HCEC 1CT (cell line): ENCODE data around the gene METRN.
A peak's percentile ranks its signal among the peaks of the same experiment; 100 is the strongest.

Experiments used
- DNase-seq: peaks from one replicate; pipeline ENCODE4 v3.0.0-alpha.2; 2017

Gene METRN

GRCh38 chr16:693364-693763, 21.6 kb upstream of the METRN start:
- no peak for DNase-seq

GRCh38 chr16:693766-694165, 21.2 kb upstream of the METRN start:
- no peak for DNase-seq

DNA sequence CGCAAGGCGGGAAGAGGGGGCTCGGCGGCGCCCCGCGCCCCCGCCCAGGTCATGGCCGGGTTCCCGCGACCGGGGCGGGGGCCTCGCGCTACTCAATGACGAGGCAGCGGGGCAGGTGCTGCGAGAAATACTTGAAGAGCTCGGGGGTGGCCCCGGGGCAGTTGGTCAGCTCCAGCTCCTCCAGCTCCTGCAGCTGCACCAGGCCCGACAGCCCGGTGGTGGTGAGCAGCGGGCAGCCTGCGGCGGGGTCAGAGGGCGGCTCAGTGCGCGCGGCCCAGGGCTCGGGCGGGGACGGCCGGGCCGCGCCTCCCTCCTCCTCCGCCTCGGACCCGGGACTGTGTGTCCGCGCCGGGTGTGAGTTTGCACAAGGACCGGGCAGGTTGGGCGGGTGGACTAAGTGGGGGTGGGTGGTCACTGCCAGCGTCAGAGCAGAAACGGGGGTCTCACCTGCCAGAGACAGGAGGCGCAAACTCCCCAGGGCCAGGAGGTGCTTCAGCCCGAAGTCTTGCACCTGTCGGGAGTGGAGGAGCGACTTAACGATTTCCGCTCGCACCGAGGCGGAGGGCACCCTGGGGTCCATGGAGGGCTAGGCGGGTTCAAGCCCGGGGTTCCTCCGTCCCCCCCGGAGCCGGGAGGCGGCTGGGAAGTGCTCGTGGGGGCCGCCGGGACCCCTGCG, 20.6 kb upstream of the METRN start:
- no peak for DNase-seq

GRCh38 chr16:694863-695354, 20.0 kb upstream of the METRN start:
- DNase-seq: no peak

GRCh38 chr16:695355-696089, 19.4 kb upstream of the METRN start:
- DNase-seq: no peak

- DNase-seq: no peak
Measured at GRCh38 chr16:698911-699671, 15.8 kb upstream of the METRN start.

DNA sequence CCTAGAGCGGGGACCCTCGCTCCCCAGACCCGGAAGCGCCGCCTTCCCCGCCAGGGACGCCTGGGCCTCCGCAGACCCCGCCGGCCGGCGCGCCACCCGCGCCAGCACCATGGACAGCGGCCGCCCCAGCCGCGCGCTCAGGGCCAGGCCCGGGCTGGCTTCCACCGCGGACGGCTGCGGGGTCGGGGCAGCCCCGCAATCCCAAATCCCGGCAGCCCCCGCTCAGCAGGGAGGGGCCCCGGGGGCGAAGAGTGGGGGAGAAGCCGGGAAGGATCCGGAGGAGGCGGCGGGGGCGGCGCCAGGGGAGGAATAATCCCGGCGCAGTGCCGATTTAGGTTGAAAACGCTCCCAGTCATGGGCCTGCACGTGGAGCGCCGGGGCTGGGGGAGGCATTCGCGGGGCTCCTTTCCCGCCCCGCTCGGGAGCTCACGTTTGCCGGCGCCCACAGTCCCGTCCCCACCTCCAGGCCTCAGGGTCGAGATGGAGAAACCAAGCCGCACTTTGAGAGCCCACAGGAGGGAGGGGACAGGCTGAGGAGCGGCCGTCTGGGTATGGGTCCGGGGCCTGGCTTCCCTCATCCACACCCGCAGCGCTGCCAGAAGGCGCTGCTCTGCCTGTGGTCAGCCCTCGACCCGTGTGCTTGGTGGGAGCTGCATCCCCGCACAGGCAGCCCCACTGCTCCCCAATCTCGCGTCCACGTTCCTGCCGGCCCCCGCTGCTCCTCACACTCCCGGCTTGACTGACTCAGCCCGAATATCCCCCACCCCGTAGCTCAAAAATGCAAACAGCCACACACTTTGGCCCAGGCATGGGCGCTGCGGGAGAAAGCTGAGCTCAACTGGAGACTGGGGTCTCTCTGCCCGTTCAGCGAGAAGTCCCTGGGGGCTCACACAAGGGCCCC, 14.0 kb upstream of the METRN start:
- DNase-seq: no peak

DNA sequence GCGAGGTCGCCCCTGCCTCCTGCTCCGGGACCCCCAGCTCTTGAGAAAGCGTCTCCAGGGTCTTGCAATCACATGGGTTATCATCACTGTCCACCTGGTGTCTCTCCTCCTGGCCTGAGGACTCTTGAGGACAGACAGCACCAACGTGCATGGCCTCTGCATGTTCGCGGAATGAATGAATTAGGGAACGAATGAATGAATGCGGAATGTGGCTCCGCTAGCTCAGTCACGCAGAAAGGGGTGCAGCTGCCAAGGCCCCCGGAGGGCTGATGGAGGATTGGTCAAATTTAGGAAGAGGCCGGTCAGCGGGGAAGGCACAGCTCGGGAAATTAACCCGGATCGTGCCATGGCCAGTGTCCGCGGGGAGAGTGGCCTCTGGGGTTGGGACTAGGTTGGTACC, 12.6 kb upstream of the METRN start:
- no peak for DNase-seq

DNA sequence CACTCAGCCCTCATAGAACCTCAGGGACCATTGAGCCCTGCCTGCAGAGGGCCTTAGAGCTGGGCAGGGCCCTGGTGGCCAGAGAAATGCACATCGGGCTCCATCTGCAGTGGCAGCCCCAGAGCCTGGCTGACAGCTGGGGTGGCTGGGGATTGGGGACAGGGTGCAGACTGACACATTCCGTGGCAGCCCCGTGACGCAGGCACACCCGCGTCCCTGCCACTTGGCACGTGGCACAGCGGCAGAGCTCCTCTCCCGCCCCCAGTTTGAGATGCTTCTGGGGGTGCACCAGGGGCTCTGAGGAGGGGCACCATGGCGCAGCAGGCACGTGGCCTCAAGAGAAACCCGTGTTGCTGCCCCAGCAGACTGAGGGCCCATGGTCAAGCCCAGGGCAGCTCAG, 11.5 kb upstream of the METRN start:
- no peak for DNase-seq

GRCh38 chr16:704047-704446, 10.9 kb upstream of the METRN start:
- DNase-seq: no peak

DNA sequence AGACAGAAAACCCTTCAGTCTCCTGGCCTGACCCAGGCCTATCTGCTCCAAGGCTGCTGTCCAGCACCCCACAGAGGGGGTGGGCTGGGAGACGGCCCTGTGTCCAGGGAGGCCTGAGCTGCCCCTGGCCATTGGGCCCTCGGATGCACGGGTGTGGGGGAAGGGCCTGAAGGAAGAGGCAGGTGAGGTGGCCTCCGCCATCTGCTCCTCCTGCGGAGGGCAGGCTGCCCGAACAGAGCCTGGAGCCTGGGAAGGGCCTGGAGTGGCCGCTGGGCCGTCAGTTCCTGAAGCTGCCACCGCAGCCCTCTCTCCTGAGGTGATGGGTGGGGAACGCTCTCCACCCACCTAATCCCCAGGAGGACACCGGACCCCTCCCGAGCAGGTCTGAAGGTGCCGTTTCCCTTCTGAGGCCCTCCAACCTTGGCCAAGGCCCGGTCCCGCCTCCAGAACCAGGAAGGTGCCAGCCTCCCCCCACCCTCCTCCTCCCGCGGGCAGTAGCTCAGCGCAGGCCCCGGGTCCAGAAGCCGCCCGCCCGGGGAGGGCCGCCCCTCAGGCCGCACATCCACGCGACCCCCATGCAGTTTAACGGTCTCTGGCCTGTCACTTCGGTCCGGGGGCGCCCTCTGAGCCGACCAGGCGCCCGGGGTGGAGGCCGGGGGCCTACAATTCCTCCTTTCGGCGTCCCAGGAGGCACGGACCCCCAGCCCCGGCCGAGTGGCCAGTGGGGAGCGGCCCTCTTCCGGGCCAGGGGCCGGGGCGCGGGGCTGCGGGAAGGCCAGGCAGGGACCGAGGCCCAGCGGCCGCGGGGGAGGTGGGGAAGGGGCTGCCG, 10.2 kb upstream of the METRN start:
- no peak for DNase-seq

GRCh38 chr16:705431-706188, 9.3 kb upstream of the METRN start, which contains the start of gene FBXL16:
Gene FBXL16 (minus strand): TSS chr16:705801. CDS start chr16:697405, 8,396 bp downstream.
- DNase-seq: no peak

DNA sequence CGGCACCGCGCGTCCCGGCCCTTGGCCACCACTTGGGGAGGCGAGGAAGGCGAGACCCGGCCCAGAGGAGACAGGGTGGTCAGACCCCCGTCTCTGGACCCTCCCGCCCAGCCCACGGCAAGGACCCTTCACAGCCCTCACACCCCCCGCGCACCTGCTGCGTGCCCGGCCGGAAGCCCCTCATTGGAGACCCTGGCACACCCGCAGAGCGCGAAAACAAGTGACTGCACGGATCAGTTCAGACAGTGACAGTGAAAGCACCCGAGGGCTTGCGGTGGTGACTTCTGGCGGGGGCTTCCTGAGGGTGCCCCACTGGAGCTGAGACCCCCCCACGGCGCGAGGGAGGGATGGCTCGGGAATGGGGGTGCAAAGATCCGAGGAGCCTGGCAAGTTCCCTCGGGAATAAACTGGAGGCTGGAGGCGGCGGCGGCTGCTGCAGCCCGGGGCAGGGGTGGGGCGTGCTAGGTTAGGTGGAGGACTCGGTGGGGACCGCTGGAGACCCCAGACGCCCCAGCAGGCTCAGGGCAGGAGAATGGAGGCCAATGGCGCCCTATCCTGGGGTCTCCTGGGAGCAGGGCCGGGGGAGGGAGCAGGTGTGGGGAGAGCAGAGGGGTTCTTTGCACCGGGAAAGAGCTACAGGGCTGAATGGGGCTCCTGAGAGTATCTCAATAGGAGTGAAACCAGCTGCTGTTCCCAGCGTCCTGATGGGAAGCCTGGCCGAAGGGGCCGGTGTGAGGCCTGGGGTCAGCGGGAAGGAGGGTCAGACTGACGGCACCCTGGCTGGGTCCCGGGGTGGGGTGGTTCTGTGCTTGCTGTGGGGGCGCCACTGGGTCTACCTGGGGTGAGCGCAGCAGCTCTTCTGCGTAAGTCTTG, 8.5 kb upstream of the METRN start:
- DNase-seq: no peak

DNA sequence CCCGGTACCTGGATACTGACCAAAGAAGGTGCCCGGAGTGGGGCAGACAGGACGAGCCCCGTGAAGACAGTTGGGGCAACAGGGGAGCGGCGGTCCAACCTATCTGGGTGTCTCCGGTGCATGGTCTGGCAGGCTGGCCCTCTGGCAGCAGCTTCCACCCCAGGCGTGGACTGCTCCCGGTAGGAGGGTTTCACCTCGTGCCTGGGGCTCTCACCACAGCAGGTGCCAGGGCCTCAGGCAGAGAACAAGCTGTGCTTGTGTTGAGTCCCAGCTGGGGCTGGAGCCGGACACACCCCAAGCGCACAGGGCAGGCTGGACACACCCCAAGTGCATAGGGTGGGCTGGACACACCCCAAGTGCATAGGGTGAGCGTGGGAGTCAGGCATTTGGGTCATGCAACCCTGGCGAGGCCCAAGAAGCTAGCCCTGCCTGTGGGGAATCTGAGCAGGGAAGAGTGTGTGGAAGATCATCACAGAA, 7.8 kb upstream of the METRN start:
- no peak for DNase-seq

DNA sequence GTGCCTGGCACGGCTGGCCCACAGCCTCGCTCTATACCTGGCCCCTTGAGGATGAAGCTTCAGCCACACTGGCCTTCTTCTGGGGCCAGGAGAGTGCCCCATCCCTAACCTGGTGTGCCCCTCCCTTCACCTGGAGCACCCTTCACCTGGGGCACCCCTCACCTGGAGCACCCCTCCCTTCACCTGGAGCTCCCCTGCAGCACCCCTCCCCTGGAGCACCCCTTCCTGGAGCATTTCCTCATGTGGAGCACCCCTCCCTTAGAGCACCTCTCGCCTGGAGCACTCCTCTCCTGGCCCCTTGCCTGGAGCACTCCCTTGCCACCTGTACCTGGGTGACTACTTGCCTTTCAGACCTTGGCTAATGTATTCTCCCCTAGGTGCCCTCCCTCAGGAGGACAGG, 6.9 kb upstream of the METRN start:
- DNase-seq: no peak

- DNase-seq: no peak
Measured at GRCh38 chr16:708959-709358, 6.0 kb upstream of the METRN start.

DNA sequence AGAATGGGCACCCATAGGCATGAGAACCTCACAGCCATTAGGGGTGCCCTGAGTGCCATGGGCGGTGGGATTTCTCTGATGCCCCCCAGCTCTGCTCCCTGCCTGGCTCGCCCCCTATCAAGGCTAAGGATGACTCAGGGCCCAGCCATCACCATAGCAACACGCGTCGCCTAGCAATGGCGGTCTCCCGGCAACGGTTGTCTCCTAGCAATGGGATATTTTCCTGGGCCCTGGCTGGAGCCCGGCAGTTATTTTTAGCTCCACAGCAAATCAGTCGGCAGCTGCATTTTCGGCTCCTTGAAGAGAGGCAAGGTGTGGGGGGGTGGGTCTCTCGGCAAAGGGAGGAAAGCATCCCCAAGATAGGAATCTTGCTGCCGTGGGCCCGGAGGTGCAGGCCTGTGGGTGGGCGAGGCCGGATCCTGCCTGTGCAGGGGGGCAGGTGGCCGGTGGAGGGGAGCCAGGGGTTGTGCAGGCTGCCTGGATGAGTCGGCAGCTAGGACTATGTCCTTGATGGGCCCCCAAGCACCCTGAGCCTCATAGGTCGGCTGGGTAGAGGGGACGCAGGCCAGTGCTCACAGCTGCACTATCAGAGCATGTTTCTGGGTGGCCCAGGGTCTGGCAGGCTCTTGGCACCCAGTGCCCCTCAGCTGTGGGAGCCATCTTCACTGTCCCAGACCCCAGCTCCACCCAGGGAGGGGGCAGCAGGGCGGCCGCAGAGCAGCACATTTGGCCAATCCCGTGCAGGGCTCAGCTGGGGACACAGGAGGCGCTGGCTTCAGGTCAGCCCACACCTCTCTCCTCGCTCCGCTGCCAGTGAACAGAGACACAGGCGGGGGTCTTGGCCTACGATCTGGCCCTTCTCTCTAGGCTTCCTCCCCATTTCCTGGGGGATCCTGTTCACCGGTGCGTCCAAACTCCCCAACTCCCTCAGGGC, 5.1 kb upstream of the METRN start:
- DNase-seq: peak; percentile 71

DNA sequence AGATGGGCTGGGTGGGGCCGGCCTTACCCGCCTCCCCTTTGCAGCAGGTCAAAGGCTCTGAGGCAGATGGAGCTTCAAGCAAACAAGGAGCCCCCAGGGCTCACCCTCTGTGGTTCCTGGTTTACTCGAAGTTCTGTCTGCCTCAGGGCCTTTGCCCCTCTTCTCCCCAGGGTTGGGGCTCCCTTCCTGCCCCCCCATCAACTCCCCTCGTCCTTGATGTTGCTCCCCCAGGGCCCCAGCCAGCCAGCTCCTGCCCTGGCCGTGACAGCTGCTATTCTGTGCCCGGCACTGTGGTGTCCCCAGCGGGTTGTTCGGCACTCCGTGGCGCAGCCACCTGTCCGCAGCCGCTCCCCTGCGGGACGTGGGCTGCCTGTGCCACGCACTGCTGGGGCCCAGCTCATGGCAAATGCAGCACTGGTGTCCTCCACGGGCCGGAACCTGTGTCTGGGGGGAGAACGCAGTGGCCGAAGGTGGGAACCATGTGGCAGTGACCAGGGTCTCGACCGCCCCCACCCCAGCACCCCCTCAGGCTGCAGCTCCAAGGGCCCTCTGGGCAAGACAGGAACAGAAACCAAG, 4.3 kb upstream of the METRN start:
- no peak for DNase-seq
